ENCODE measurements around the gene ZNF384.

Gene ZNF384

GRCh38 chr12:6640497-6640896 is 48.7 kb downstream of the ZNF384 start:
- no peak for DNase-seq (ENCODE audit: extremely low read depth, low read depth)
- TF ChIP-seq CTCF (IDR thresholded peaks at IDR 0.05; ENCODE audit: low read depth, low read length), result no peak

- DNase-seq (ENCODE audit: extremely low read depth, low read depth), result no peak
- no peak for TF ChIP-seq CTCF (IDR thresholded peaks at IDR 0.05; ENCODE audit: low read depth, low read length)
Measured at GRCh38 chr12:6639151-6639801, 49.9 kb downstream of the ZNF384 start.

- TF ChIP-seq CTCF (IDR thresholded peaks at IDR 0.05; ENCODE audit: low read depth, low read length), result no peak
- no peak for DNase-seq (ENCODE audit: extremely low read depth, low read depth)
Measured at GRCh38 chr12:6638305-6638704, 50.9 kb downstream of the ZNF384 start.

- TF ChIP-seq CTCF (IDR thresholded peaks at IDR 0.05; ENCODE audit: low read depth, low read length), result no peak
- DNase-seq (ENCODE audit: extremely low read depth, low read depth), result no peak
Measured at GRCh38 chr12:6635856-6636531, 53.2 kb downstream of the ZNF384 start, which contains the start of gene LPAR5. TSS of gene LPAR5 (minus strand) at chr12:6635959. CDS start at chr12:6621248, 14,711 bp downstream.

GRCh38 chr12:6635375-6635855 is 53.8 kb downstream of the ZNF384 start:
- no peak for DNase-seq (ENCODE audit: extremely low read depth, low read depth)
- no peak for TF ChIP-seq CTCF (IDR thresholded peaks at IDR 0.05; ENCODE audit: low read depth, low read length)

GRCh38 chr12:6632026-6632983 is 56.9 kb downstream of the ZNF384 start:
- DNase-seq (ENCODE audit: extremely low read depth, low read depth), result no peak
- TF ChIP-seq CTCF (IDR thresholded peaks at IDR 0.05; ENCODE audit: low read depth, low read length), result no peak

Measured in AG09319 (cell line).